Measurements from ENCODE around the gene GLI3.

DNA sequence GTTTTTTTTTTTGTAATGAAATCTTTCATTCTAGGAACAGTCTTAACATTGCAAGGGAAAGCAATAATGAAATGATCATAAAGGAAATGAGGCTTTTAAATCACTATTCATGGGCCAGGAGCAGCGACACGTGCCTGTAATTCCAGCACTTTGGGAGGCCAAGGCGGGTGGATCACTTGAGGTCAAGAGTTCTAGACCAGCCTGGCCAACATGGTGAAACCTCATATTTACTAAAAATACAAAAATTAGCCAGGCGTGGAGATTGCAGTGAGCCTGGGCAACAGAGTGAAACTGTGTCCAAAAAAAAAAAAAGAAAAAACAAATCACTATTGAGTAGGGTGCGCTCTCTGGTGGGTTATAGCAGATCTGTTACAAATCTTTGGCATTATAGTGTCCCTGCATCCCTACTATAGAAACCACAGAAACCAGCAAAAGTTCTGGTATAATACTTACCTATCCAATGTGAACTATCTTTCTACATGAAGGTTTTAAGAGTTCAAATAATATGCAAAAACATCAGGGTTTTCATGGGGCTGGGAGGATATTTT is 72.1 kb downstream of the GLI3 start:
- TF ChIP-seq, protein P1, sequence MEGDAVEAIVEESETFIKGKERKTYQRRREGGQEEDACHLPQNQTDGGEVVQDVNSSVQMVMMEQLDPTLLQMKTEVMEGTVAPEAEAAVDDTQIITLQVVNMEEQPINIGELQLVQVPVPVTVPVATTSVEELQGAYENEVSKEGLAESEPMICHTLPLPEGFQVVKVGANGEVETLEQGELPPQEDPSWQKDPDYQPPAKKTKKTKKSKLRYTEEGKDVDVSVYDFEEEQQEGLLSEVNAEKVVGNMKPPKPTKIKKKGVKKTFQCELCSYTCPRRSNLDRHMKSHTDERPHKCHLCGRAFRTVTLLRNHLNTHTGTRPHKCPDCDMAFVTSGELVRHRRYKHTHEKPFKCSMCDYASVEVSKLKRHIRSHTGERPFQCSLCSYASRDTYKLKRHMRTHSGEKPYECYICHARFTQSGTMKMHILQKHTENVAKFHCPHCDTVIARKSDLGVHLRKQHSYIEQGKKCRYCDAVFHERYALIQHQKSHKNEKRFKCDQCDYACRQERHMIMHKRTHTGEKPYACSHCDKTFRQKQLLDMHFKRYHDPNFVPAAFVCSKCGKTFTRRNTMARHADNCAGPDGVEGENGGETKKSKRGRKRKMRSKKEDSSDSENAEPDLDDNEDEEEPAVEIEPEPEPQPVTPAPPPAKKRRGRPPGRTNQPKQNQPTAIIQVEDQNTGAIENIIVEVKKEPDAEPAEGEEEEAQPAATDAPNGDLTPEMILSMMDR (IDR thresholded peaks at IDR 0.05): no peak
- TF ChIP-seq ZFX (IDR thresholded peaks at IDR 0.05; ENCODE audit: borderline replicate concordance): no peak

All from 22Rv1 (cell line).